OCI-LY1 (cell line): Measurements from ENCODE around the gene ZER1.

ENCODE experiments used
- H2AFZ ChIP-seq: fragments of 200-600 bp; sonication (generic), shearing (Covaris generic); 2 replicates; pipeline ENCODE4 v1.6.0; 2014; ENCODE audit warnings: antibody characterized with exemption, mild to moderate bottlenecking, low read length
- H3F3A ChIP-seq: fragments of 200-600 bp; sonication (generic), shearing (Covaris generic); 2 replicates; pipeline ENCODE4 v1.6.0; 2014; ENCODE audit warnings: mild to moderate bottlenecking, antibody characterized with exemption, low read length, moderate library complexity; ENCODE audit not compliant: insufficient read depth
- H3K27ac ChIP-seq: fragments of 200-600 bp; sonication (generic); 2 replicates; pipeline ENCODE4 v1.5.1; 2014; ENCODE audit warnings: low read length, mixed run types, mild to moderate bottlenecking, low read depth; ENCODE audit not compliant: poor library complexity, severe bottlenecking
- H3K27me3 ChIP-seq: fragments of 200-600 bp; sonication (generic); 2 replicates; pipeline ENCODE4 v1.6.0; 2014; ENCODE audit warnings: antibody characterized with exemption, mild to moderate bottlenecking, low read length, moderate library complexity; ENCODE audit not compliant: insufficient read depth
- H3K36me3 ChIP-seq: fragments of 200-600 bp; sonication (generic); 2 replicates; pipeline ENCODE4 v1.6.1; 2014; ENCODE audit warnings: mild to moderate bottlenecking, antibody characterized with exemption, low read length, moderate library complexity, mixed read lengths; ENCODE audit not compliant: insufficient read depth
- H3K4me1 ChIP-seq: fragments of 200-600 bp; sonication (generic); 2 replicates; pipeline ENCODE4 v1.5.1; 2014; ENCODE audit warnings: mild to moderate bottlenecking, low read length, moderate library complexity; ENCODE audit not compliant: insufficient read depth, severe bottlenecking
- H3K4me2 ChIP-seq: fragments of 200-600 bp; sonication (generic), shearing (Covaris generic); 2 replicates; pipeline ENCODE4 v1.6.1; 2014; ENCODE audit warnings: low read length
- H3K4me3 ChIP-seq: fragments of 200-600 bp; sonication (generic); 2 replicates; pipeline ENCODE4 v1.5.1; 2014; ENCODE audit warnings: low read length, low read depth, mild to moderate bottlenecking, mixed read lengths; ENCODE audit not compliant: poor library complexity, severe bottlenecking
- H3K79me2 ChIP-seq: fragments of 200-600 bp; shearing (Covaris generic); 2 replicates; pipeline ENCODE4 v1.6.1; 2016; ENCODE audit warnings: mixed run types, low read length, mixed read lengths; ENCODE audit not compliant: insufficient read depth
- H3K9ac ChIP-seq: fragments of 200-600 bp; sonication (generic), shearing (Covaris generic); 2 replicates; pipeline ENCODE4 v1.6.1; 2014; ENCODE audit warnings: mild to moderate bottlenecking, low read length, mixed read lengths
- H3K9me2 ChIP-seq: fragments of 200-600 bp; sonication (generic), shearing (Covaris generic); 2 replicates; pipeline ENCODE4 v1.6.1; 2014; ENCODE audit warnings: low read depth, mild to moderate bottlenecking, low read length, mixed read lengths
- H3K9me3 ChIP-seq: fragments of 200-600 bp; shearing (Covaris generic); 2 replicates; pipeline ENCODE4 v1.6.1; 2014; ENCODE audit warnings: low read length, mixed read lengths
- H4K20me1 ChIP-seq: fragments of 200-600 bp; sonication (generic), shearing (Covaris generic); 2 replicates; pipeline ENCODE4 v1.6.0; 2016; ENCODE audit warnings: mild to moderate bottlenecking, low read length; ENCODE audit not compliant: insufficient read depth
- EZH2 ChIP-seq: fragments of 200-600 bp; sonication (generic), shearing (Covaris generic); IDR thresholded peaks from 2 replicates; pipeline ENCODE4 v1.8.0; 2017; ENCODE audit warnings: borderline replicate concordance, mixed run types, mild to moderate bottlenecking, antibody characterized with exemption, low read length, moderate library complexity, mixed read lengths
- TF ChIP-seq, protein P1 (sequence below): fragments of 200-600 bp; sonication (generic), shearing (Covaris generic); IDR thresholded peaks from 2 replicates; pipeline ENCODE4 v1.5.1; 2017; ENCODE audit warnings: mild to moderate bottlenecking, antibody characterized with exemption, low read length, moderate library complexity, mixed read lengths

The ZER1 gene

DNA sequence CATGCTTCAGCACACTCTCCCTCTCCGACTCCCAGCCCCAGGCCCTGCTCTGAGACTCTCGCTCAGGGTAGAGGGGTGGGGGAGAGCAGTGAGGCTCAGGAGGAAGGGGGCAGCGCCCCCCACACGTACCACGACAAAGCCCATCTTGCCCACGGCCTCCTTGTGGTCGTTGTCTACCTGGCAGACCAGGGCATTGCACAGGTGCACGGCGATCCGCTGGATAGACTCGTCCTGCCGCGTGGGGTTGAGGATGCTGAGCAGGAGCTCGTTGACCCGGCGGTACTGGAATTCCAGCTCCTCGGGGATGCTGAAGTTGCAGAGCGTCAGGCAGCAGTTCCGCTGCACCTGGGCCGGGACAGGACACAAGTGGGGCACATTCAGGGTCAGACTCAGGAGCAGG, 29.3 kb downstream of the ZER1 start:
- H3K4me2 ChIP-seq: no peak overlapping the region

DNA sequence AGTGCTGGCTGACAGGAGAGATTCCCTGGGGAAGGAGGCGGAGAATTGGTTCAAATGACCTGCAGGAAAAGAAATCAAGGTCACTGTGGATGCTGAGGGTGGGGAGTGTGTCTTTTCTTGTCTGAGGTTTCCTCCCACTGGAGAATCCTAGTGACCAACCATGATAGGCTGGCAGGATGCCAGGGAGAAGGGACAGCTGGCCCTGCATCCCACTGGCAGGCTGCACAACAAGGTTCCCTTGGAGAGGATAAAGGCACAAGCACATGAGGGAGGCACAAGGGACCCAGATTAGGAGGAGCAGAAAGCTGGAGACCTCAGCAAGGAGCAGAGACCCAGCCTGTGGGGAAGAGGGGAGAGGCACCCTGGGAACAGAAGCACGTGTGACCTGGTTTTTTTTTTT, 36.4 kb downstream of the ZER1 start:
- H3K36me3 ChIP-seq: peaks cover 13% of the 10 kb centered on the region; the same call in 1 of the 2 replicates
- H3F3A ChIP-seq: no peaks in the 10 kb centered on the region
- H3K4me1 ChIP-seq: peaks cover 4% of the 10 kb centered on the region
- H2AFZ ChIP-seq: no peak overlapping the region
- no peaks in the 10 kb centered on the region for H3K9me3 ChIP-seq
- H3K79me2 ChIP-seq: no peaks in the 10 kb centered on the region
- no peak overlapping the region for H3K27ac ChIP-seq
- H4K20me1 ChIP-seq: no peaks in the 10 kb centered on the region
- no peaks in the 10 kb centered on the region for H3K9me2 ChIP-seq
- no peaks in the 10 kb centered on the region for H3K27me3 ChIP-seq
- no peak overlapping the region for H3K4me3 ChIP-seq
- TF ChIP-seq, protein P1, sequence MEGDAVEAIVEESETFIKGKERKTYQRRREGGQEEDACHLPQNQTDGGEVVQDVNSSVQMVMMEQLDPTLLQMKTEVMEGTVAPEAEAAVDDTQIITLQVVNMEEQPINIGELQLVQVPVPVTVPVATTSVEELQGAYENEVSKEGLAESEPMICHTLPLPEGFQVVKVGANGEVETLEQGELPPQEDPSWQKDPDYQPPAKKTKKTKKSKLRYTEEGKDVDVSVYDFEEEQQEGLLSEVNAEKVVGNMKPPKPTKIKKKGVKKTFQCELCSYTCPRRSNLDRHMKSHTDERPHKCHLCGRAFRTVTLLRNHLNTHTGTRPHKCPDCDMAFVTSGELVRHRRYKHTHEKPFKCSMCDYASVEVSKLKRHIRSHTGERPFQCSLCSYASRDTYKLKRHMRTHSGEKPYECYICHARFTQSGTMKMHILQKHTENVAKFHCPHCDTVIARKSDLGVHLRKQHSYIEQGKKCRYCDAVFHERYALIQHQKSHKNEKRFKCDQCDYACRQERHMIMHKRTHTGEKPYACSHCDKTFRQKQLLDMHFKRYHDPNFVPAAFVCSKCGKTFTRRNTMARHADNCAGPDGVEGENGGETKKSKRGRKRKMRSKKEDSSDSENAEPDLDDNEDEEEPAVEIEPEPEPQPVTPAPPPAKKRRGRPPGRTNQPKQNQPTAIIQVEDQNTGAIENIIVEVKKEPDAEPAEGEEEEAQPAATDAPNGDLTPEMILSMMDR: no peak
- TF ChIP-seq EZH2: no peak
- no peak overlapping the region for H3K4me2 ChIP-seq
- no peak overlapping the region for H3K9ac ChIP-seq

More for the DNA sequence above, 29.3 kb downstream of the ZER1 start:
- no peak overlapping the region for H3K9ac ChIP-seq
- no peak overlapping the region for H2AFZ ChIP-seq
- no peaks in the 10 kb centered on the region for H3K36me3 ChIP-seq
- no peaks in the 10 kb centered on the region for H4K20me1 ChIP-seq
- H3K27me3 ChIP-seq: no peaks in the 10 kb centered on the region
- no peaks in the 10 kb centered on the region for H3F3A ChIP-seq
- H3K4me1 ChIP-seq: no peaks in the 10 kb centered on the region
- H3K79me2 ChIP-seq: no peaks in the 10 kb centered on the region
- H3K9me3 ChIP-seq: no peaks in the 10 kb centered on the region
- TF ChIP-seq, protein P1: no peak
- TF ChIP-seq EZH2: no peak
- no peaks in the 10 kb centered on the region for H3K9me2 ChIP-seq
- H3K27ac ChIP-seq: no peak overlapping the region
- H3K4me3 ChIP-seq: no peak overlapping the region

DNA sequence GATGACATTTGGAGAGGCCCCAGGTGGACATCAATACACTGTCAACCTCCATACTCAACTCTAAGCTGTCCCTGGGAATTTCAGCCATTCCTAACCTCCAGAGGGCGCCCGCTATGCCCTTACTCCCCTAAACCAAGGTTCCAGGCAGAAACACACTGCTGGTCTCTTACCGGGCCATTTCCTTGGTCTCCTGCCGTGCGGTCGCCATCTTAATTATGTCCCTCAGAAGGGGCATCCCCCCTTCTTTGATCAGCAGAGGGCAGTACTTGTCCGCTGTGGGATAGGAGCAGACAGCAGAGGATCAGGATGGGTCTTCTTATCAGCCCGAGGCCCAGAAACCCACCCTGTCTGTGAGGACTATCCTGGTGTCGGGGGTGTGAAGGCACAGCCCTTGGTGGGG, 38.5 kb downstream of the ZER1 start:
- Histone ChIP-seq H3F3A (no peaks in the 10 kb centered on the region), H3K27me3 (no peaks in the 10 kb centered on the region), H3K4me3 (no peak overlapping the region), H3K9me3 (no peaks in the 10 kb centered on the region), H4K20me1 (no peaks in the 10 kb centered on the region), H3K4me2 (peak overlapping the region; percentile 10; the same call in 1 of the 2 replicates), H2AFZ (no peak overlapping the region), H3K79me2 (no peaks in the 10 kb centered on the region), H3K9ac (no peak overlapping the region; the same call in 1 of the 2 replicates), H3K27ac (no peak overlapping the region), H3K36me3 (peaks cover 13% of the 10 kb centered on the region; the same call in 1 of the 2 replicates), H3K4me1 (peaks cover 7% of the 10 kb centered on the region), H3K9me2 (no peaks in the 10 kb centered on the region)
- TF ChIP-seq, protein P1: peak; percentile 65
- TF ChIP-seq EZH2: no peak
